EL (cell line): ENCODE results near the gene SMARCA4.
"Not testable (repeated sequence)": the region's sequence is repeated elsewhere in the genome, so short reads cannot be mapped to it uniquely, and the experiment has no call there.

Experiments used
- DNase-seq: peaks from one replicate; pipeline ENCODE4 v3.0.0-alpha.2; 2016

SMARCA4 gene

GRCh38 chr19:11041194-11041593 lies 80.4 kb downstream of the SMARCA4 start:
- no peak for DNase-seq

- no peak for DNase-seq
Measured at GRCh38 chr19:11041966-11042627, 81.3 kb downstream of the SMARCA4 start.

GRCh38 chr19:11044431-11044830 lies 83.6 kb downstream of the SMARCA4 start:
- DNase-seq, result no peak

- DNase-seq, result no peak
Measured at GRCh38 chr19:11045536-11045935, 84.7 kb downstream of the SMARCA4 start.

- DNase-seq, result no peak
Measured at GRCh38 chr19:11046605-11047354, 86.0 kb downstream of the SMARCA4 start.

GRCh38 chr19:11047866-11048265 lies 87.0 kb downstream of the SMARCA4 start:
- DNase-seq, result no peak

- DNase-seq, result no peak
Measured at GRCh38 chr19:11050323-11051114, 89.7 kb downstream of the SMARCA4 start.

- DNase-seq, result no peak
Measured at GRCh38 chr19:11053817-11054195, 93.0 kb downstream of the SMARCA4 start.

GRCh38 chr19:11054200-11054599 lies 93.4 kb downstream of the SMARCA4 start:
- no peak for DNase-seq

- DNase-seq, result no peak
Measured at GRCh38 chr19:11054628-11055027, 93.8 kb downstream of the SMARCA4 start.

- DNase-seq, result no peak
Measured at GRCh38 chr19:11058246-11059030, 97.6 kb downstream of the SMARCA4 start.

- DNase-seq, result no peak
Measured at GRCh38 chr19:11059511-11060358, 98.9 kb downstream of the SMARCA4 start.

GRCh38 chr19:11061952-11062351 lies 101.1 kb downstream of the SMARCA4 start:
- no peak for DNase-seq

GRCh38 chr19:11063434-11063833 lies 102.6 kb downstream of the SMARCA4 start:
- DNase-seq, result no peak

GRCh38 chr19:11064831-11065303 lies 104.0 kb downstream of the SMARCA4 start:
- no peak for DNase-seq

GRCh38 chr19:11066326-11066725 lies 105.5 kb downstream of the SMARCA4 start:
- DNase-seq, result no peak

- DNase-seq, result peak; percentile 23
Measured at GRCh38 chr19:11067356-11068113, 106.7 kb downstream of the SMARCA4 start.

GRCh38 chr19:11069561-11069960 lies 108.7 kb downstream of the SMARCA4 start:
- DNase-seq, result no peak

GRCh38 chr19:11070123-11070522 lies 109.3 kb downstream of the SMARCA4 start:
- DNase-seq, result no peak

GRCh38 chr19:11073568-11073967 lies 112.7 kb downstream of the SMARCA4 start:
- DNase-seq, result no peak

GRCh38 chr19:11076792-11077191 lies 116.0 kb downstream of the SMARCA4 start:
- not testable (repeated sequence) for DNase-seq
